Liver (tissue), 9 donors: ENCODE data around the gene DBNDD2. TPM values are rescaled to one million over a fixed set of nuclear protein-coding genes. Genes with fewer than 3 reads are reported as not detected.

Source experiments
- DNase-seq: peaks from one replicate; pipeline ENCODE4 v3.0.0-alpha.2; 2017; ENCODE audit warnings: low spot score
- H3K27ac ChIP-seq, 2 donors: one replicate each; pipeline ENCODE4 v1.7.0; 2013; ENCODE audit warnings: inconsistent platforms in 2 of 2, low read length in 2 of 2, control low read depth in 1 of 2, low read depth in 1 of 2, mild to moderate bottlenecking in 1 of 2
- H3K27me3 ChIP-seq, 4 donors: one replicate each; pipeline versions ENCODE4 v1.6.1 to v1.7.0; 2013; ENCODE audit warnings: low read length in 3 of 4, inconsistent platforms in 1 of 4, mild to moderate bottlenecking in 1 of 4, moderate library complexity in 1 of 4; ENCODE audit not compliant: control insufficient read depth in 4 of 4, insufficient read depth in 4 of 4
- H3K36me3 ChIP-seq, 4 donors: one replicate each; pipeline versions ENCODE4 v1.6.1 to v1.7.0; 2013; ENCODE audit warnings: low read length in 3 of 4, mild to moderate bottlenecking in 3 of 4, low read depth in 1 of 4, moderate library complexity in 1 of 4; ENCODE audit not compliant: control insufficient read depth in 4 of 4, insufficient read depth in 3 of 4
- H3K4me1 ChIP-seq, 4 donors: one replicate each; pipeline versions ENCODE4 v1.6.1 to v1.7.0; 2013; ENCODE audit warnings: low read length in 3 of 4, mild to moderate bottlenecking in 3 of 4, moderate library complexity in 1 of 4; ENCODE audit not compliant: control insufficient read depth in 4 of 4, insufficient read depth in 4 of 4
- H3K4me3 ChIP-seq, 3 donors: one replicate each; pipeline versions ENCODE4 v1.6.1 to v1.7.0; 2013; ENCODE audit warnings: low read length in 3 of 3, control low read depth in 1 of 3, low read depth in 1 of 3, mild to moderate bottlenecking in 1 of 3
- H3K9ac ChIP-seq, 2 donors: one replicate each; pipeline ENCODE4 v1.7.0; 2013; ENCODE audit warnings: low read length in 2 of 2, mild to moderate bottlenecking in 2 of 2, moderate library complexity in 2 of 2, control low read depth in 1 of 2, low read depth in 1 of 2
- H3K9me3 ChIP-seq, 4 donors: one replicate each; pipeline versions ENCODE4 v1.6.1 to v1.7.0; 2013; ENCODE audit warnings: low read length in 3 of 4; ENCODE audit not compliant: control insufficient read depth in 4 of 4
- EGR1 ChIP-seq, 2 donors: IDR thresholded peaks; 2 replicates each; pipeline ENCODE4 v1.6.1; 2016 to 2018; ENCODE audit warnings: antibody characterized with exemption in 2 of 2, low read depth in 2 of 2
- GABPA ChIP-seq, 2 donors: IDR thresholded peaks in 1 of 2; conservative IDR thresholded peaks in 1 of 2; 2 replicates each; pipeline ENCODE4 v1.6.1; 2016; ENCODE audit warnings: antibody characterized with exemption in 2 of 2, mild to moderate bottlenecking in 1 of 2, moderate library complexity in 1 of 2
- HNF4A ChIP-seq, 2 donors: conservative IDR thresholded peaks; 2 replicates each; pipeline ENCODE4 v1.6.1; 2016; ENCODE audit warnings: antibody characterized with exemption in 2 of 2, mild to moderate bottlenecking in 2 of 2
- HNF4G ChIP-seq: IDR thresholded peaks from 2 replicates; pipeline ENCODE4 v1.6.1; 2016; ENCODE audit warnings: antibody characterized with exemption
- JUND ChIP-seq, 2 donors: IDR thresholded peaks; 2 replicates each; pipeline ENCODE4 v1.6.1; 2016; ENCODE audit warnings: antibody characterized with exemption in 2 of 2
- NR2F2 ChIP-seq: IDR thresholded peaks from 2 replicates; pipeline ENCODE4 v1.6.1; 2016; ENCODE audit warnings: antibody characterized with exemption
- RAD21 ChIP-seq, 2 donors: IDR thresholded peaks; 2 replicates each; pipeline ENCODE4 v1.6.1; 2016; ENCODE audit warnings: antibody characterized with exemption in 2 of 2, mild to moderate bottlenecking in 2 of 2
- RXRA ChIP-seq, 2 donors: IDR thresholded peaks; 2 replicates each; pipeline ENCODE4 v1.6.1; 2017 to 2018; ENCODE audit warnings: antibody characterized with exemption in 2 of 2, mild to moderate bottlenecking in 1 of 2
- SP1 ChIP-seq: IDR thresholded peaks from 2 replicates; pipeline ENCODE4 v1.6.1; 2018; ENCODE audit warnings: antibody characterized with exemption, mild to moderate bottlenecking
- YY1 ChIP-seq: IDR thresholded peaks from 2 replicates; pipeline ENCODE4 v1.6.1; 2016; ENCODE audit warnings: antibody characterized with exemption, mild to moderate bottlenecking
- ZBTB33 ChIP-seq: IDR thresholded peaks from 2 replicates; pipeline ENCODE4 v1.6.1; 2016; ENCODE audit warnings: antibody characterized with exemption
- WGBS: extraction: QIAGEN DNeasy Blood & Tissue Kit; methylation state at CpG from one replicate; pipeline ENCODE4 v1.1.7; 2013; 5-methylcytosine and 5-hydroxymethylcytosine counted together
- polyA plus RNA-seq, 2 donors: library from polyadenylated mRNA; stranded (reverse) in 1 of 2; unstranded in 1 of 2; fragments of 200-250 nt in 1 of 2; fragments of >200 nt in 1 of 2; fragmentation: Nextera tagmentation in 1 of 2; extraction: Ambion mirVana in 1 of 2; gene quantifications; one replicate each; pipeline versions ENCODE4 v1.2.1 to v1.2.3, GENCODE V29; 2013 to 2015
- total RNA-seq, 2 donors: library from RNA; depleted of rRNA; stranded (reverse); fragments of >200 nt; gene quantifications; one replicate each; pipeline ENCODE4 v1.2.3, GENCODE V29; 2014
- TF ChIP-seq, protein P1 (sequence below): IDR thresholded peaks from 2 replicates; pipeline ENCODE4 v1.6.1; 2016; ENCODE audit warnings: antibody characterized with exemption, mild to moderate bottlenecking
- TF ChIP-seq, protein P2 (sequence below): fragments of 150-350 bp; IDR thresholded peaks from 2 replicates; pipeline ENCODE4 v1.5.1; 2017; ENCODE audit warnings: improper control_type of control experiment, low read depth, low read length; ENCODE audit not compliant: missing input control
- TF ChIP-seq, protein P3 (sequence below): IDR thresholded peaks from 2 replicates; pipeline ENCODE4 v1.6.1; 2016; ENCODE audit warnings: antibody characterized with exemption
- donor health status: healthy.
- donor health status: healthy.
- donor health status: healthy.
- donor health status: healthy.
- donor health status: healthy.

DBNDD2 gene
- total and polyA plus RNA-seq, 4 donors = 2.1 to 4.6 (median 2.7) TPM

DNA sequence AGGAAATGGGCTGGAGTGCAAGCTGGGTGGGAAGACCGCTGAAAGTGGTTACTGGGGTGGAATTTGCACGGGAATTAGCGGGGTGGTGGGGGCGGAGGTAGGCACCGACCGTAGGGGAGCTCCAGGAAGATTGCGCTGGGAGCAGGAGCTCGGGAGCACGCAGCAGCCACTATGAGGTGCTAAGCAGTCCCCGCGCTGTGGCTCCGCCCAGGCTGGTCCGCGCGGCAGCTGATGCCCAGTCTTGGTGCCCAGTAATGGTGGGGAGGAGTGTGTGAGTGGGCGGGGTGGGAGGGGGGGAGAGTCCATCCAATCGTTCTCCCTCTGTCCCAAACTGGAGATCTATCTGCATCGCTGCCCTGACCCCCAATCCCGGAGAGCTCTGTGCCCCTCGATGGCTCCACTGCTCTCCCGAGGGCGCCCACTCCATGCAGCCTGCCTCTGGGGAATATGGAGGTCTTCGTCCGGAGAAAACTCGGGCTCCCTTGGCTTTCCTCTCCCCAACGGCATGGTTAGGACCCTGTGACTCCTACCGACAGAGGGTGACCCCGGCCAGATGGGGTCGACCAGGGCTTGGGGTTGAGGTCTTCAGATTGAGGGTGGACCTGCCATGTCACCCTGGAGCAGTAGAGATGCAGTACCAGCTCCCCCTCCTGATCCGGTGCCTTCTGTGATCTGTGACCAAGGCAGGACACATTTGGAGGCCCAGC is 35.3 kb upstream of the DBNDD2 start:
- Histone ChIP-seq H3K4me3 (peak overlapping the region in 2 of 3 donors; percentile 50 to 69), H3K4me1 (peaks cover 4 to 13% (median 8%) of the 10 kb centered on the region in 4 donors), H3K27ac (no peak overlapping the region), H3K27me3 (no peaks in the 10 kb centered on the region), H3K9ac (no peak overlapping the region), H3K36me3 (peaks cover 0 to 5% (median under 1%) of the 10 kb centered on the region in 4 donors), H3K9me3 (no peaks in the 10 kb centered on the region)
- DNase-seq = no peak
- 73% methylated on average over 30 of the region's 30 CpGs for WGBS
- no peak for TF ChIP-seq HNF4A (conservative IDR thresholded peaks at IDR 0.05)

- H3K36me3 ChIP-seq = peaks cover 0 to 2% (median 0%) of the 10 kb centered on the region in 4 donors
- H3K27ac ChIP-seq = peak overlapping the region in 1 of 2 donors; percentile 4
- peak overlapping the region in 1 of 2 donors; percentile 37 for H3K9ac ChIP-seq
- no peaks in the 10 kb centered on the region for H3K27me3 ChIP-seq
- WGBS = 5% methylated on average over 38 of the region's 38 CpGs
- no peaks in the 10 kb centered on the region for H3K9me3 ChIP-seq
- DNase-seq = peak; percentile 86
- peak overlapping the region; percentile 50 to 69 (median 56) for H3K4me3 ChIP-seq
- peaks cover 4 to 11% (median 6%) of the 10 kb centered on the region in 4 donors for H3K4me1 ChIP-seq
- TF ChIP-seq ZBTB33 = no peak
- TF ChIP-seq SP1 = peak; percentile 38
- peak in 1 of 2 donors; percentile 18 for TF ChIP-seq HNF4A (conservative IDR thresholded peaks at IDR 0.05)
- TF ChIP-seq, protein P1, sequence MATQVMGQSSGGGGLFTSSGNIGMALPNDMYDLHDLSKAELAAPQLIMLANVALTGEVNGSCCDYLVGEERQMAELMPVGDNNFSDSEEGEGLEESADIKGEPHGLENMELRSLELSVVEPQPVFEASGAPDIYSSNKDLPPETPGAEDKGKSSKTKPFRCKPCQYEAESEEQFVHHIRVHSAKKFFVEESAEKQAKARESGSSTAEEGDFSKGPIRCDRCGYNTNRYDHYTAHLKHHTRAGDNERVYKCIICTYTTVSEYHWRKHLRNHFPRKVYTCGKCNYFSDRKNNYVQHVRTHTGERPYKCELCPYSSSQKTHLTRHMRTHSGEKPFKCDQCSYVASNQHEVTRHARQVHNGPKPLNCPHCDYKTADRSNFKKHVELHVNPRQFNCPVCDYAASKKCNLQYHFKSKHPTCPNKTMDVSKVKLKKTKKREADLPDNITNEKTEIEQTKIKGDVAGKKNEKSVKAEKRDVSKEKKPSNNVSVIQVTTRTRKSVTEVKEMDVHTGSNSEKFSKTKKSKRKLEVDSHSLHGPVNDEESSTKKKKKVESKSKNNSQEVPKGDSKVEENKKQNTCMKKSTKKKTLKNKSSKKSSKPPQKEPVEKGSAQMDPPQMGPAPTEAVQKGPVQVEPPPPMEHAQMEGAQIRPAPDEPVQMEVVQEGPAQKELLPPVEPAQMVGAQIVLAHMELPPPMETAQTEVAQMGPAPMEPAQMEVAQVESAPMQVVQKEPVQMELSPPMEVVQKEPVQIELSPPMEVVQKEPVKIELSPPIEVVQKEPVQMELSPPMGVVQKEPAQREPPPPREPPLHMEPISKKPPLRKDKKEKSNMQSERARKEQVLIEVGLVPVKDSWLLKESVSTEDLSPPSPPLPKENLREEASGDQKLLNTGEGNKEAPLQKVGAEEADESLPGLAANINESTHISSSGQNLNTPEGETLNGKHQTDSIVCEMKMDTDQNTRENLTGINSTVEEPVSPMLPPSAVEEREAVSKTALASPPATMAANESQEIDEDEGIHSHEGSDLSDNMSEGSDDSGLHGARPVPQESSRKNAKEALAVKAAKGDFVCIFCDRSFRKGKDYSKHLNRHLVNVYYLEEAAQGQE = no peak
- peak; percentile 8 for TF ChIP-seq NR2F2
- TF ChIP-seq, protein P2, sequence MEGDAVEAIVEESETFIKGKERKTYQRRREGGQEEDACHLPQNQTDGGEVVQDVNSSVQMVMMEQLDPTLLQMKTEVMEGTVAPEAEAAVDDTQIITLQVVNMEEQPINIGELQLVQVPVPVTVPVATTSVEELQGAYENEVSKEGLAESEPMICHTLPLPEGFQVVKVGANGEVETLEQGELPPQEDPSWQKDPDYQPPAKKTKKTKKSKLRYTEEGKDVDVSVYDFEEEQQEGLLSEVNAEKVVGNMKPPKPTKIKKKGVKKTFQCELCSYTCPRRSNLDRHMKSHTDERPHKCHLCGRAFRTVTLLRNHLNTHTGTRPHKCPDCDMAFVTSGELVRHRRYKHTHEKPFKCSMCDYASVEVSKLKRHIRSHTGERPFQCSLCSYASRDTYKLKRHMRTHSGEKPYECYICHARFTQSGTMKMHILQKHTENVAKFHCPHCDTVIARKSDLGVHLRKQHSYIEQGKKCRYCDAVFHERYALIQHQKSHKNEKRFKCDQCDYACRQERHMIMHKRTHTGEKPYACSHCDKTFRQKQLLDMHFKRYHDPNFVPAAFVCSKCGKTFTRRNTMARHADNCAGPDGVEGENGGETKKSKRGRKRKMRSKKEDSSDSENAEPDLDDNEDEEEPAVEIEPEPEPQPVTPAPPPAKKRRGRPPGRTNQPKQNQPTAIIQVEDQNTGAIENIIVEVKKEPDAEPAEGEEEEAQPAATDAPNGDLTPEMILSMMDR = peak; percentile 86
- TF ChIP-seq JUND (IDR thresholded peaks at IDR 0.05) = no peak
- no peak for TF ChIP-seq HNF4G
- no peak for TF ChIP-seq EGR1 (IDR thresholded peaks at IDR 0.05; ENCODE audit: low read depth in 2 of 2)
- no peak for TF ChIP-seq YY1
- TF ChIP-seq, protein P3, sequence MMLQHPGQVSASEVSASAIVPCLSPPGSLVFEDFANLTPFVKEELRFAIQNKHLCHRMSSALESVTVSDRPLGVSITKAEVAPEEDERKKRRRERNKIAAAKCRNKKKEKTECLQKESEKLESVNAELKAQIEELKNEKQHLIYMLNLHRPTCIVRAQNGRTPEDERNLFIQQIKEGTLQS = no peak
- TF ChIP-seq RAD21 (IDR thresholded peaks at IDR 0.05) = peak; percentile 86 to 94
- TF ChIP-seq GABPA (IDR thresholded peaks at IDR 0.05 in 1 of 2, conservative IDR thresholded peaks at IDR 0.05 in 1 of 2) = no peak
- peak in 1 of 2 donors; percentile 34 for TF ChIP-seq RXRA (IDR thresholded peaks at IDR 0.05)
Measured at GRCh38 chr20:45373353-45374100, 34.6 kb upstream of the DBNDD2 start.
